ENCODE data around the gene MOB3B.
A peak's percentile ranks its signal among the peaks of the same experiment; 100 is the strongest.

Gene MOB3B

DNA sequence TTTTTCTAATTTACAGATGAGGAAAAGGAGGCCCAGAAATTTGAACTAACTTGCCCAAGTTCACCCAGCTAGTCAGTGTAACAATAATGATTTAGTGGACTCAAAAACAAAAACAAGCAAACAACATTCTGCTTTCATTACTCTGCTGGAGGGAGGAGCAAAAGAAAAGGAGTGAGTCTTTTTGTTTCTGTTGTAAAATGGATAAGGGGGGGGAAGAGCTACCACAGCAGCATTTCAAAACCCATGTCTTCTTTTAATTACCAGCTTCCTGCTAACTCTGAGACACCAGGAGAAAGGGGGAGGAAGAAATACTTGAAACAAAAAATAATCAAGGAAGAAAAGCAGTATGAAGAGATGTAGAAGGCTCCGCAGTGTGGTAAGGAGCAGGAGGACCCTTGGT lies 193.5 kb downstream of the MOB3B start (continued):
- TF ChIP-seq ZNF555 (tag by site-specific recombination; conservative IDR thresholded peaks at IDR 0.05) (no peak), ZNF785 (tag by site-specific recombination; IDR thresholded peaks at IDR 0.05) (no peak), IKZF3 (tag by site-specific recombination; IDR thresholded peaks at IDR 0.05) (no peak), ZNF777 (tag by site-specific recombination; IDR thresholded peaks at IDR 0.05; ENCODE audit: borderline replicate concordance) (no peak)
- TF ChIP-seq, protein P1, sequence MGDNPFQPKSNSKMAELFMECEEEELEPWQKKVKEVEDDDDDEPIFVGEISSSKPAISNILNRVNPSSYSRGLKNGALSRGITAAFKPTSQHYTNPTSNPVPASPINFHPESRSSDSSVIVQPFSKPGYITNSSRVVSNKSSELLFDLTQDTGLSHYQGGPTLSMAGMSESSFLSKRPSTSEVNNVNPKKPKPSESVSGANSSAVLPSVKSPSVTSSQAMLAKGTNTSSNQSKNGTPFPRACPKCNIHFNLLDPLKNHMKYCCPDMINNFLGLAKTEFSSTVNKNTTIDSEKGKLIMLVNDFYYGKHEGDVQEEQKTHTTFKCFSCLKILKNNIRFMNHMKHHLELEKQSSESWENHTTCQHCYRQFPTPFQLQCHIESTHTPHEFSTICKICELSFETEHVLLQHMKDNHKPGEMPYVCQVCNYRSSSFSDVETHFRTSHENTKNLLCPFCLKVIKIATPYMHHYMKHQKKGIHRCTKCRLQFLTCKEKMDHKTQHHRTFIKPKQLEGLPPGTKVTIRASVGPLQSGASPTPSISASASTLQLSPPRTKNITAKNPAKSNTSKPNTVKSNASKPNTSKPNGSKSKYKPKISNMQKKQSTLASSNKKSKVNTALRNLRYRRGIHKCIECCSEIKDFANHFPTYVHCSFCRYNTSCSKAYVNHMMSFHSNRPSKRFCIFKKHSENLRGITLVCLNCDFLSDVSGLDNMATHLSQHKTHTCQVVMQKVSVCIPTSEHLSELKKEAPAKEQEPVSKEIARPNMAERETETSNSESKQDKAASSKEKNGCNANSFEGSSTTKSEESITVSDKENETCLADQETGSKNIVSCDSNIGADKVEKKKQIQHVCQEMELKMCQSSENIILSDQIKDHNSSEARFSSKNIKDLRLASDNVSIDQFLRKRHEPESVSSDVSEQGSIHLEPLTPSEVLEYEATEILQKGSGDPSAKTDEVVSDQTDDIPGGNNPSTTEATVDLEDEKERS (tag by site-specific recombination; IDR thresholded peaks at IDR 0.05): no peak
- TF ChIP-seq, protein P2, sequence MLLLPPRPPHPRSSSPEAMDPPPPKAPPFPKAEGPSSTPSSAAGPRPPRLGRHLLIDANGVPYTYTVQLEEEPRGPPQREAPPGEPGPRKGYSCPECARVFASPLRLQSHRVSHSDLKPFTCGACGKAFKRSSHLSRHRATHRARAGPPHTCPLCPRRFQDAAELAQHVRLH (tag by site-specific recombination; IDR thresholded peaks at IDR 0.05): no peak
- TF ChIP-seq, protein P3, sequence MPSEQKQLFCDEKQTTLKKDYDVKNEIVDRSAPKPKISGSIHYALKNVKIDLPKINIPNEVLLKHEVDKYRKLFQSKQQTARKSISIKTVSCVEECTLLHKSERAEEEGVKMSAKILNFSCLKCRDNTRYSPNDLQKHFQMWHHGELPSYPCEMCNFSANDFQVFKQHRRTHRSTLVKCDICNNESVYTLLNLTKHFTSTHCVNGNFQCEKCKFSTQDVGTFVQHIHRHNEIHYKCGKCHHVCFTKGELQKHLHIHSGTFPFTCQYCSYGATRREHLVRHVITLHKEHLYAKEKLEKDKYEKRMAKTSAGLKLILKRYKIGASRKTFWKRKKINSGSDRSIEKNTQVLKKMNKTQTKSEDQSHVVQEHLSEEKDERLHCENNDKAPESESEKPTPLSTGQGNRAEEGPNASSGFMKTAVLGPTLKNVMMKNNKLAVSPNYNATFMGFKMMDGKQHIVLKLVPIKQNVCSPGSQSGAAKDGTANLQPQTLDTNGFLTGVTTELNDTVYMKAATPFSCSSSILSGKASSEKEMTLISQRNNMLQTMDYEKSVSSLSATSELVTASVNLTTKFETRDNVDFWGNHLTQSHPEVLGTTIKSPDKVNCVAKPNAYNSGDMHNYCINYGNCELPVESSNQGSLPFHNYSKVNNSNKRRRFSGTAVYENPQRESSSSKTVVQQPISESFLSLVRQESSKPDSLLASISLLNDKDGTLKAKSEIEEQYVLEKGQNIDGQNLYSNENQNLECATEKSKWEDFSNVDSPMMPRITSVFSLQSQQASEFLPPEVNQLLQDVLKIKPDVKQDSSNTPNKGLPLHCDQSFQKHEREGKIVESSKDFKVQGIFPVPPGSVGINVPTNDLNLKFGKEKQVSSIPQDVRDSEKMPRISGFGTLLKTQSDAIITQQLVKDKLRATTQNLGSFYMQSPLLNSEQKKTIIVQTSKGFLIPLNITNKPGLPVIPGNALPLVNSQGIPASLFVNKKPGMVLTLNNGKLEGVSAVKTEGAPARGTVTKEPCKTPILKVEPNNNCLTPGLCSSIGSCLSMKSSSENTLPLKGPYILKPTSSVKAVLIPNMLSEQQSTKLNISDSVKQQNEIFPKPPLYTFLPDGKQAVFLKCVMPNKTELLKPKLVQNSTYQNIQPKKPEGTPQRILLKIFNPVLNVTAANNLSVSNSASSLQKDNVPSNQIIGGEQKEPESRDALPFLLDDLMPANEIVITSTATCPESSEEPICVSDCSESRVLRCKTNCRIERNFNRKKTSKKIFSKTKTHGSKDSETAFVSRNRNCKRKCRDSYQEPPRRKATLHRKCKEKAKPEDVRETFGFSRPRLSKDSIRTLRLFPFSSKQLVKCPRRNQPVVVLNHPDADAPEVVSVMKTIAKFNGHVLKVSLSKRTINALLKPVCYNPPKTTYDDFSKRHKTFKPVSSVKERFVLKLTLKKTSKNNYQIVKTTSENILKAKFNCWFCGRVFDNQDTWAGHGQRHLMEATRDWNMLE (tag by site-specific recombination; conservative IDR thresholded peaks at IDR 0.05; ENCODE audit: low read depth): no peak
- TF ChIP-seq, protein P4, sequence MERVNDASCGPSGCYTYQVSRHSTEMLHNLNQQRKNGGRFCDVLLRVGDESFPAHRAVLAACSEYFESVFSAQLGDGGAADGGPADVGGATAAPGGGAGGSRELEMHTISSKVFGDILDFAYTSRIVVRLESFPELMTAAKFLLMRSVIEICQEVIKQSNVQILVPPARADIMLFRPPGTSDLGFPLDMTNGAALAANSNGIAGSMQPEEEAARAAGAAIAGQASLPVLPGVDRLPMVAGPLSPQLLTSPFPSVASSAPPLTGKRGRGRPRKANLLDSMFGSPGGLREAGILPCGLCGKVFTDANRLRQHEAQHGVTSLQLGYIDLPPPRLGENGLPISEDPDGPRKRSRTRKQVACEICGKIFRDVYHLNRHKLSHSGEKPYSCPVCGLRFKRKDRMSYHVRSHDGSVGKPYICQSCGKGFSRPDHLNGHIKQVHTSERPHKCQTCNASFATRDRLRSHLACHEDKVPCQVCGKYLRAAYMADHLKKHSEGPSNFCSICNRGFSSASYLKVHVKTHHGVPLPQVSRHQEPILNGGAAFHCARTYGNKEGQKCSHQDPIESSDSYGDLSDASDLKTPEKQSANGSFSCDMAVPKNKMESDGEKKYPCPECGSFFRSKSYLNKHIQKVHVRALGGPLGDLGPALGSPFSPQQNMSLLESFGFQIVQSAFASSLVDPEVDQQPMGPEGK (tag by site-specific recombination; IDR thresholded peaks at IDR 0.05): no peak

DNA sequence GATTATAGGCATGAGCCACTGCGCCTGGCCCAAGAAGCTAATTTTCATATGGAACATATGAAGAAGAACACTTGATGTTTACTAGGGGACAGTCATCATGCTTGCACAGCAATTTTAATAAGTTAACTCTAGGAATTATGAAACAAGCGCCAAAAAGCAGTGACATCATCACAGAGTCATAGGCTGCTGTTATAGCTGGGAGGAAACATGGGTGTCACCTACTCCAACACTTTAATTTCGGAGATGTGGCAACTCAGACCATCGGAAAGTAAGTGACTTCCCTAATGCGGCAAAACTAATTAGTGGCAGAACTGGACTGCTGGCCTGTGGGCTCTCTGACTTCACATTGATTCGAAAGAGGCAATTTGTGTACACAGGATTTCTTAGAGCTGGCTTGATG lies 194.5 kb downstream of the MOB3B start:
- ChIA-PET POLR2A (no interaction called here), CTCF (interaction anchor here (0.6 to 1.0 kb wide), 5 partner anchors 120 to 1070 kb away, joined by 3 to 4 read pairs (median 4); partner anchors contain the start of gene MOB3B)
- H3K36me3 ChIP-seq (ENCODE audit: control insufficient read depth in 2 of 2, insufficient read depth in 1 of 2, low read length in 2 of 2): no peaks in the 10 kb centered on the region

More for the DNA sequence above, 194.5 kb downstream of the MOB3B start:
- Histone ChIP-seq H3K9me3 (ENCODE audit: control insufficient read depth, insufficient read depth, low read depth, low read length) (no peaks in the 10 kb centered on the region), H3K4me3 (ENCODE audit: low read depth, low read length) (no peak overlapping the region), H3K27ac (ENCODE audit: extremely low read depth, low read depth, low read length) (no peak overlapping the region), H3K4me1 (ENCODE audit: control insufficient read depth, insufficient read depth, low read length) (no peaks in the 10 kb centered on the region)
- TF ChIP-seq ZNF146 (tag by site-specific recombination; IDR thresholded peaks at IDR 0.05): no peak
- TF ChIP-seq, protein P5, sequence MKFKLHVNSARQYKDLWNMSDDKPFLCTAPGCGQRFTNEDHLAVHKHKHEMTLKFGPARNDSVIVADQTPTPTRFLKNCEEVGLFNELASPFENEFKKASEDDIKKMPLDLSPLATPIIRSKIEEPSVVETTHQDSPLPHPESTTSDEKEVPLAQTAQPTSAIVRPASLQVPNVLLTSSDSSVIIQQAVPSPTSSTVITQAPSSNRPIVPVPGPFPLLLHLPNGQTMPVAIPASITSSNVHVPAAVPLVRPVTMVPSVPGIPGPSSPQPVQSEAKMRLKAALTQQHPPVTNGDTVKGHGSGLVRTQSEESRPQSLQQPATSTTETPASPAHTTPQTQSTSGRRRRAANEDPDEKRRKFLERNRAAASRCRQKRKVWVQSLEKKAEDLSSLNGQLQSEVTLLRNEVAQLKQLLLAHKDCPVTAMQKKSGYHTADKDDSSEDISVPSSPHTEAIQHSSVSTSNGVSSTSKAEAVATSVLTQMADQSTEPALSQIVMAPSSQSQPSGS (tag by site-specific recombination; IDR thresholded peaks at IDR 0.05; ENCODE audit: low read depth): 0 out of 2 replicates have a peak, but pooled peaks have one; percentile 29

All from HEK293 (cell line).